Smooth muscle cell (in vitro differentiated cells): ENCODE data around the gene PHIP. TPM values are rescaled to one million over a fixed set of nuclear protein-coding genes. Genes with fewer than 3 reads are reported as not detected.

Source experiments
- DNase-seq: peaks from one replicate; lab custom pipeline; 2025; ENCODE audit not compliant: unreplicated experiment; lab: John Stamatoyannopoulos, UW
- H2AFZ ChIP-seq: fragments of 200-600 bp; sonication (generic); 2 replicates; pipeline ENCODE4 v1.6.0; 2016; ENCODE audit warnings: antibody characterized with exemption, low read depth, mild to moderate bottlenecking
- H3F3A ChIP-seq: fragments of 200-600 bp; sonication (generic); 2 replicates; pipeline ENCODE4 v1.6.0; 2017; ENCODE audit warnings: antibody characterized with exemption, low read depth
- H3K27ac ChIP-seq: fragments of 200-600 bp; sonication (generic); 2 replicates; pipeline ENCODE4 v1.5.1; 2016; ENCODE audit warnings: low read depth, mild to moderate bottlenecking
- H3K27me3 ChIP-seq: fragments of 200-600 bp; sonication (generic); 2 replicates; pipeline ENCODE4 v1.6.1; 2016; ENCODE audit warnings: low read depth, mild to moderate bottlenecking
- H3K36me3 ChIP-seq: fragments of 200-600 bp; sonication (generic); 2 replicates; pipeline ENCODE4 v1.5.1; 2016; ENCODE audit warnings: low read depth
- H3K4me1 ChIP-seq: fragments of 200-600 bp; sonication (generic); 2 replicates; pipeline ENCODE4 v1.5.1; 2016; ENCODE audit warnings: low read depth
- H3K4me2 ChIP-seq: fragments of 200-600 bp; sonication (generic); 2 replicates; pipeline ENCODE4 v1.6.0; 2016; ENCODE audit warnings: mild to moderate bottlenecking
- H3K4me3 ChIP-seq: fragments of 200-600 bp; sonication (generic); 2 replicates; pipeline ENCODE4 v1.5.1; 2016; ENCODE audit warnings: mild to moderate bottlenecking
- H3K79me2 ChIP-seq: fragments of 200-600 bp; sonication (generic); 2 replicates; pipeline ENCODE4 v1.6.0; 2016; ENCODE audit warnings: low read depth, mild to moderate bottlenecking
- H3K9ac ChIP-seq: fragments of 200-600 bp; sonication (generic); 2 replicates; pipeline ENCODE4 v1.6.0; 2016; ENCODE audit warnings: low read depth
- H3K9me3 ChIP-seq: fragments of 200-600 bp; sonication (generic); replicated peaks from 2 replicates; pipeline ENCODE4 v1.5.1; 2016; ENCODE audit warnings: low read depth
- H4K20me1 ChIP-seq: fragments of 200-600 bp; sonication (generic); 2 replicates; pipeline ENCODE4 v1.6.0; 2016; ENCODE audit warnings: low read depth
- WGBS: methylation state at CpG from one replicate; pipeline ENCODE4 v1.1.7; 2016; ENCODE audit warnings: low lambda C conversion rate; 5-methylcytosine and 5-hydroxymethylcytosine counted together
- polyA plus RNA-seq: library from polyadenylated mRNA; unstranded; fragments of >200 nt; fragmentation: Nextera tagmentation; extraction: Ambion mirVana; gene quantifications from 2 replicates; pipeline ENCODE4 v1.2.1, GENCODE V29; 2016
- total RNA-seq: library from RNA; depleted of rRNA; stranded (reverse); fragments of >200 nt; gene quantifications from 2 replicates; pipeline ENCODE4 v1.2.3, GENCODE V29; 2014
- TF ChIP-seq, protein P1 (sequence below): fragments of 200-600 bp; sonication (generic); IDR thresholded peaks from 2 replicates; pipeline ENCODE4 v1.5.1; 2017; ENCODE audit warnings: borderline replicate concordance, mild to moderate bottlenecking, antibody characterized with exemption; ENCODE audit not compliant: insufficient read depth, poor library complexity, severe bottlenecking

The PHIP gene
- total and polyA plus RNA-seq, 2 experiments from 2014 or later: 7.8 to 32.6 TPM

GRCh38 chr6:79066330-79066729 is 11.7 kb downstream of the PHIP start:
- Histone ChIP-seq H3K4me2 (no peak overlapping the region), H3K79me2 (peaks cover 65% of the 10 kb centered on the region), H2AFZ (no peak overlapping the region), H3K27me3 (no peaks in the 10 kb centered on the region), H3F3A (no peaks in the 10 kb centered on the region), H4K20me1 (peaks cover 62% of the 10 kb centered on the region), H3K9me3 (no peaks in the 10 kb centered on the region), H3K36me3 (no peaks in the 10 kb centered on the region), H3K9ac (no peak overlapping the region), H3K4me1 (no peaks in the 10 kb centered on the region), H3K27ac (no peak overlapping the region), H3K4me3 (no peak overlapping the region)
- TF ChIP-seq, protein P1, sequence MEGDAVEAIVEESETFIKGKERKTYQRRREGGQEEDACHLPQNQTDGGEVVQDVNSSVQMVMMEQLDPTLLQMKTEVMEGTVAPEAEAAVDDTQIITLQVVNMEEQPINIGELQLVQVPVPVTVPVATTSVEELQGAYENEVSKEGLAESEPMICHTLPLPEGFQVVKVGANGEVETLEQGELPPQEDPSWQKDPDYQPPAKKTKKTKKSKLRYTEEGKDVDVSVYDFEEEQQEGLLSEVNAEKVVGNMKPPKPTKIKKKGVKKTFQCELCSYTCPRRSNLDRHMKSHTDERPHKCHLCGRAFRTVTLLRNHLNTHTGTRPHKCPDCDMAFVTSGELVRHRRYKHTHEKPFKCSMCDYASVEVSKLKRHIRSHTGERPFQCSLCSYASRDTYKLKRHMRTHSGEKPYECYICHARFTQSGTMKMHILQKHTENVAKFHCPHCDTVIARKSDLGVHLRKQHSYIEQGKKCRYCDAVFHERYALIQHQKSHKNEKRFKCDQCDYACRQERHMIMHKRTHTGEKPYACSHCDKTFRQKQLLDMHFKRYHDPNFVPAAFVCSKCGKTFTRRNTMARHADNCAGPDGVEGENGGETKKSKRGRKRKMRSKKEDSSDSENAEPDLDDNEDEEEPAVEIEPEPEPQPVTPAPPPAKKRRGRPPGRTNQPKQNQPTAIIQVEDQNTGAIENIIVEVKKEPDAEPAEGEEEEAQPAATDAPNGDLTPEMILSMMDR: no peak
- DNase-seq: no peak

GRCh38 chr6:79065232-79065631 is 12.8 kb downstream of the PHIP start:
- Histone ChIP-seq H3K4me1 (no peaks in the 10 kb centered on the region), H3K36me3 (no peaks in the 10 kb centered on the region), H3K79me2 (peaks cover 54% of the 10 kb centered on the region), H4K20me1 (peaks cover 53% of the 10 kb centered on the region), H3K4me2 (no peak overlapping the region), H3K4me3 (no peak overlapping the region), H2AFZ (no peak overlapping the region), H3F3A (no peaks in the 10 kb centered on the region), H3K27ac (no peak overlapping the region), H3K9me3 (no peaks in the 10 kb centered on the region), H3K27me3 (no peaks in the 10 kb centered on the region), H3K9ac (no peak overlapping the region)
- 95% methylated on average over 2 of the region's 2 CpGs for whole genome bisulfite sequencing
- no peak for DNase-seq
- TF ChIP-seq, protein P1: no peak

GRCh38 chr6:79064635-79065034 is 13.4 kb downstream of the PHIP start:
- Histone ChIP-seq H3K4me2 (no peak overlapping the region), H4K20me1 (peaks cover 49% of the 10 kb centered on the region), H3K4me1 (no peaks in the 10 kb centered on the region), H3K9ac (no peak overlapping the region), H3K27ac (no peak overlapping the region), H3K9me3 (no peaks in the 10 kb centered on the region), H3K36me3 (no peaks in the 10 kb centered on the region), H2AFZ (no peak overlapping the region), H3K4me3 (no peak overlapping the region), H3K79me2 (peaks cover 48% of the 10 kb centered on the region), H3K27me3 (no peaks in the 10 kb centered on the region), H3F3A (no peaks in the 10 kb centered on the region)
- no peak for DNase-seq
- TF ChIP-seq, protein P1: no peak

GRCh38 chr6:79062708-79063107 is 15.3 kb downstream of the PHIP start:
- Histone ChIP-seq H3K36me3 (peaks cover 11% of the 10 kb centered on the region), H4K20me1 (peaks cover 49% of the 10 kb centered on the region), H3K27ac (no peak overlapping the region), H3K4me3 (no peak overlapping the region), H3K9ac (no peak overlapping the region), H3K4me1 (no peaks in the 10 kb centered on the region), H2AFZ (no peak overlapping the region), H3K79me2 (peaks cover 34% of the 10 kb centered on the region), H3K9me3 (no peaks in the 10 kb centered on the region), H3K27me3 (no peaks in the 10 kb centered on the region), H3F3A (no peaks in the 10 kb centered on the region), H3K4me2 (no peak overlapping the region)
- no peak for DNase-seq
- TF ChIP-seq, protein P1: no peak
- WGBS: 98% methylated on average over 2 of the region's 2 CpGs
